Measurements from ENCODE around the gene DYNC2H1.

DYNC2H1 gene

GRCh38 chr11:103476874-103477273 lies 367.6 kb downstream of the DYNC2H1 start:
- DNase-seq, result no peak

GRCh38 chr11:103480421-103480820 lies 371.2 kb downstream of the DYNC2H1 start:
- no peak for DNase-seq

- no peak for DNase-seq
Measured at GRCh38 chr11:103483996-103484395, 374.8 kb downstream of the DYNC2H1 start.

- DNase-seq, result no peak
Measured at GRCh38 chr11:103484545-103484944, 375.3 kb downstream of the DYNC2H1 start.

GRCh38 chr11:103486604-103487003 lies 377.4 kb downstream of the DYNC2H1 start:
- DNase-seq, result no peak

GRCh38 chr11:103487113-103487512 lies 377.9 kb downstream of the DYNC2H1 start:
- DNase-seq, result no peak

GRCh38 chr11:103488031-103488461 lies 378.8 kb downstream of the DYNC2H1 start:
- no peak for DNase-seq

GRCh38 chr11:103488579-103488978 lies 379.4 kb downstream of the DYNC2H1 start:
- DNase-seq, result no peak

GRCh38 chr11:103491777-103492176 lies 382.6 kb downstream of the DYNC2H1 start:
- DNase-seq, result no peak

- no peak for DNase-seq
Measured at GRCh38 chr11:103494491-103494890, 385.3 kb downstream of the DYNC2H1 start.

- no peak for DNase-seq
Measured at GRCh38 chr11:103497268-103497667, 388.0 kb downstream of the DYNC2H1 start.

- no peak for DNase-seq
Measured at GRCh38 chr11:103499710-103500340, 390.6 kb downstream of the DYNC2H1 start.

GRCh38 chr11:103515283-103515682 lies 406.1 kb downstream of the DYNC2H1 start:
- DNase-seq, result no peak

GRCh38 chr11:103520792-103521191 lies 411.6 kb downstream of the DYNC2H1 start:
- DNase-seq, result no peak

- peak in 1 of 2 experiments; percentile 56 for DNase-seq
Measured at GRCh38 chr11:103525069-103525468, 415.8 kb downstream of the DYNC2H1 start.

- no peak for DNase-seq
Measured at GRCh38 chr11:103528046-103528445, 418.8 kb downstream of the DYNC2H1 start.

GRCh38 chr11:103528596-103528995 lies 419.4 kb downstream of the DYNC2H1 start:
- no peak for DNase-seq

- peak; percentile 90 to 91 for DNase-seq
Measured at GRCh38 chr11:103529181-103529684, 420.0 kb downstream of the DYNC2H1 start.

Data from SW 1271 (cell line).